H54 (cell line): ENCODE data around the gene DDX5.
A peak's percentile ranks its signal among the peaks of the same experiment; 100 is the strongest.

Experiments
- DNase-seq: peaks from one replicate; pipeline ENCODE4 v3.0.0; 2011; ENCODE audit warnings: low spot score, mixed read lengths; ENCODE audit not compliant: insufficient read length
- FAIRE-seq: peaks from 3 replicates; lab custom pipeline; 2011; peaks lifted over from hg19 to GRCh38; lab: Jason Lieb, UNC
- POLR2A ChIP-seq: IDR thresholded peaks from 2 replicates; pipeline ENCODE4 v1.6.1; 2011; ENCODE audit warnings: low read depth, mild to moderate bottlenecking, low read length

Gene DDX5

DNA sequence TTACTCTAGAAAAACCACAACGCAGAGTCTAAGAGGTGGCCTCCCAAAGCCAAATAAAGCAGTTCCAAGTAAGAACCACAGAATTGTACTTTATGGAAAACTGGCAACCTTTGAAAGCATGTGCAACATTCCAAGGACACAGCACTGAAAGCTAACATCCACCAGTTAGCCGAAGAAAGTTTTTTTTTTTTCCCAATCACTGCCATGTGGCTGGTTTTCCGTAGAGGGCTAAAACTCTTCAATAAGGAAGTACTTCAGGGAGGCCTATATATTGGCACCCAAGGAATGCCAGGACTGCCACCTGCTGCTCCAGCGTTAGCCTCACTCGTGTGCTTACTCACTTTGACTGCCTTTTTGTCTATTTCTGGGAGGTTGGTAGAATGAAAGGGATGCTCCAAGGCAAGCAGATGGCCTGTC is 25.9 kb upstream of the DDX5 start:
- TF ChIP-seq POLR2A: no peak
- no peak for FAIRE-seq
- no peak for DNase-seq

GRCh38 chr17:64529221-64529620 is 23.1 kb upstream of the DDX5 start:
- DNase-seq: no peak
- TF ChIP-seq POLR2A: no peak
- no peak for FAIRE-seq

DNA sequence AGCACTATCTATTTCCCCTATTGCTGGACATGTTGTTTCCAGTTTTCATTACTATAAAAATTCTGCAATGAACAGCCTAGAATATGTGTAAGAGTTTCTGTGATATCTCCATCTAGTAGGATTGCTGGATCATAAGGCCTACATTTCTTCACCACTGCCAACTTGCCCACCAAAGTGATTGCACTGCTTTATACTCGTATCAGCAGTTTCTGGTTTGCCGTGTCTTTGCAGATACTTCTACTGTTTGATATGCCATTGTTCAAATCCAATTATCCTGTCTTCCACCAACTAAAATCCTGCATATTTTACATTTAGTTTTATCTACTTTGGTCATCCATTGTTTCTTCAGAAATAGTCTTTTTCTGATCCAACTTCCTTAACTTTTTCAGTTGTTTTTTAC is 21.8 kb upstream of the DDX5 start:
- FAIRE-seq (no peak), DNase-seq (no peak)
- no peak for TF ChIP-seq POLR2A

DNA sequence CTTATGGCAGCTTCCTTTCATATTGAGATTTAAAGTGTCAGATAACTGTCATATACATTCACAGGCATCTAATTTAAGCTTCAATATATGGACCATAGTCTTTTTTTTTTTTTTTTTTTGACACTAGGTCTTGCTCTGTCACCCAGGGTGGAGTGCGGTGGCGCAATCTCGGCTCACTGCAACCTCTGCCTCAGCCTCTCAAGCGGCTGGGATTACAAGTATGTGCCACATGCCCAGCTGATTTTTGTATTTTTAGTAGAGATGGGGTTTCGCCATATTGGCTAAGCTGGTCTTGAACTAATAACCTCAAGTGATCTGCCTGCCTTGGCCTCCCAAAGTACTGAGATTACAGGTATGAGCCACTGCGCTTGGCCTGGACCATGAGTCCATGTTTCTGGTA is 14.3 kb upstream of the DDX5 start:
- no peak for TF ChIP-seq POLR2A

GRCh38 chr17:64519601-64520000 is 13.5 kb upstream of the DDX5 start:
- TF ChIP-seq POLR2A: no peak
- no peak for FAIRE-seq
- DNase-seq: no peak

More for the DNA sequence above, 14.3 kb upstream of the DDX5 start:
- FAIRE-seq (no peak), DNase-seq (no peak)

DNA sequence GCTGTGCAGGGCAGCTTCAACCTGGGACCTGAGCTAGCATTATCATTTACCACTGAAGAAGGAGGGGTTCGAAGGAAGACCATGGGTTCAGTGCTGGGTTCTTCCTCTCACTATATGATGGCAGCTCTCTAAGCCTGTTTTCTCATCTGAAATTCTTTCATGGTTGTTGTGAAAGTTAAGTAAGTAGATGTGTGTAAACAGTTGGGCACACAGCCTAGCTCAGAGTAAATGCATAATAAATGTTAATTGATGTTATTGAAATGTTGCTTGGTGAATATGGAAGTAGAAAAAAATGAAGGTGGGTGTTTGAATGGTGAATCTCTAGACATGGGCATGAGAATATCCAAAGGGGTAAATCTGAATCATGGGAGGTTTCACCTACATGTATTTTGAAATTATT is 9.7 kb upstream of the DDX5 start:
- TF ChIP-seq POLR2A: no peak
- DNase-seq (no peak), FAIRE-seq (no peak)

GRCh38 chr17:64515419-64515818 is 9.3 kb upstream of the DDX5 start:
- DNase-seq (no peak), FAIRE-seq (no peak)
- TF ChIP-seq POLR2A: no peak

DNA sequence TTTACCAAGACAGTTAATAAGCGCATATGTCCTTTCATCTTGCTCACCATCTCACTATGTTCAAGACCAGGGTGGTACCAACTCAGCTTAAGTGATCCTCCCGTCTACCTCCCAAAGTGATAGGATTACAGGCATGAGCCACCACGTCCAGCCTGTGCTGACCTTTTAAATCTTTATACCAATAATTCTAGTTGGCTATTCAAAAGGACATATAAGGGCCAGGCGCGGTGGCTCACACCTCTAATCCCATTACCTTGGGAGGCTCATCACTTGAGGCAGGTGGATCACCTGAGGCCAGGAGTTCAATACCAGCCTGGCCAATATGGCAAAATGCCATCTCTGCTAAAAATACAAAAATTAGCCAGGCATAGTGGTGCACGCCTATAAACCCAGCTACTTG is 3.1 kb upstream of the DDX5 start:
- no peak for FAIRE-seq
- no peak for TF ChIP-seq POLR2A
- no peak for DNase-seq

DNA sequence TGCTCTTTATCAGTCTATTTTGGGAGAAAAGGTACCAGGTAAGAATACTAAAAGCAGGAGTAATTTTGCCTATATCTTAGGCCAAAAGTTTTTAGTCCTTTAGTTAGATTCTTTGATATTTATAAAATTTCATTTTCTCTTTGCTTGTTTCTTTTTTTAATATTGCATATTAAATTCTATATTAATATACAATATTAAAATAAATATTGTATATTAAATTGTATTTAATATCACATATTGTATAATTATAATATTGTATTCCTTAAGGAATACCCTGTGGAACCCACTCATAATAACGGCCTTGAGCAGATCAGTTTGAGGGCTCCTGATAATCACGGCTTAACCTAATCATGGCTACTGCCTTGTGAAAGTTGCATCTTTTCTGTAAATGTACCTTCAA is 2.6 kb upstream of the DDX5 start:
- DNase-seq (no peak), FAIRE-seq (no peak)

GRCh38 chr17:64507413-64507782 is 1.3 kb upstream of the DDX5 start:
- peak; percentile 43 for DNase-seq
- FAIRE-seq: peak; percentile 38
- TF ChIP-seq POLR2A: no peak

More for the DNA sequence above, 2.6 kb upstream of the DDX5 start:
- TF ChIP-seq POLR2A: no peak

DNA sequence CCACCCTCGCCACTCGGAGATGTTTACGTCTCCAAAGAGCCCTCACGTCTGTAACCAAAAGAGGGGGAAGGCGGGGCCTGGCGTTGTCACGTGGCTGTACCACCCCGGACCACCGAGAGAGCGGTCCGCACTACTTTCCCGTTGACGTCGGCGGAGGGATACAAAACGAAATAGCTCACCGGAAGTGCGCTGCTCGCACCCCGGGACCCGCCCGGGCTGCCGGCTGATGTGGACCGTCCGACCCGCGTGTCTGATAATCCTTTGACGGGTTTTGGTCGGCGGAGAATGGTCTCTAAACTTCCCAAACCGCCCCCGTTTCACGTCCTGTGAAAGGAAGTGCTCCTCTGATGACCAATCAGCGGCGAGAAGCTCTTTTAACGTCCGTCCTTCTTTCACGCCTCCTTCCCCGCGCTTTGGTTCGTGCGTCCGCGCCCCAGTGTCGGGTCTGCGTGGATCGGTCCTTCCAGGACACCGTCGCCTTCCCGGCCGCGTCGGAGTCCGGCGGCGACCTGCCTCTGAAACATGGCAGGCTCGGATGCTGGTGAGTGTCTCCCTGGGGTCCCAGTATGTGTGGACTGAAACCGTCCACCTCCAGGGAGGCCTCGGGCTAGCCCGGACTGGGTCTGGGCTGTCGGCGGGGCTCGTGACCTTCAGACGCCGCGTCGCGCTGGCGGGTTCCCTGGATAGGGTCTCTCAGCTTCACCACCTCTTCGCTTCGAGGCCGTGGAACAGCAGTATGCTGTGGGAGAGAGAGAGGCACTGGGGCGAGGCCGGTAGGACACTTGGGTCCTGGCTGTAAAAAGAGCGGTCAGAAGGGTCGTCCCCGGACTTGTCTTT is 705 bp upstream of the DDX5 start, which contains the start of gene CEP95:
CEP95 (plus strand) TSS at position 402 of the 837 bp plus-strand sequence; CDS start at position 523, 121 bp downstream.
- TF ChIP-seq POLR2A: peak; percentile 86
- peak; percentile 50 for FAIRE-seq
- DNase-seq: peak; percentile 72

GRCh38 chr17:64505340-64506200 is 519 bp downstream of the DDX5 start:
- DNase-seq (no peak), FAIRE-seq (no peak)
- TF ChIP-seq POLR2A: peak; percentile 67

DNA sequence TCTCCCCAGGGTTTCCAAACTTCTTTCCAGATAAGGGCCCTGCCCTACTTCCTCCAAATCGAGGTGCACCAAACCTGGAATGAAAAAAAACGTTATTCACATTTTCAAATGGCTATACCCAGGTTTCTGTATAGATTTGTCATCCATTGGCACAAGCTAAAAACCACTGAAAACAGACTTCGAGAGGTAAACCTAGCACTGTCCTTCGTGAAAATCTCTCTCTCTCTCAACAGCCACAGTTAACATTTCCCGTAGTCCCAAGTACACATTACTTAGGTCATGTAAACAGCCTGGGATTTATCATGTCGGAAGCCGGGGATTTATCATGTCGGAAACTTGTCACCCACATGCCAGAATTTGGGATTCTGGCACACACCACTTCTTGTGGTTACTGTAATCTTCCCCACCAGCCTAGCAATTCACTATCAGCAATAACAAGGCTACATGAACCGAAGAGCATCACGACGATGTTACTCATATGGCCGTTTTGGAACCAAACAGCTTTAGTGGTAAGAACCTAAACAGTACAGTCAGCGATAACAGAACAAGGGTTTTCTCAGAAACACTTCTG is 1.2 kb downstream of the DDX5 start:
- DNase-seq: no peak
- no peak for TF ChIP-seq POLR2A
- no peak for FAIRE-seq
